Activated naive CD8-positive, alpha-beta T cell treated with anti-CD3 and anti-CD28 coated beads for 36 hours (primary cell): ENCODE data around the gene GAST. TPM values are rescaled to one million over a fixed set of nuclear protein-coding genes. Genes with fewer than 3 reads are reported as not detected.

Experiments
- DNase-seq: peaks from one replicate; pipeline ENCODE4 v3.0.0; 2021
- H3K27ac Mint-ChIP-seq: one replicate; pipeline ENCODE4 v1.8.0; 2022; ENCODE audit warnings: mild to moderate bottlenecking, moderate library complexity, mixed read lengths
- H3K27me3 Mint-ChIP-seq: one replicate; pipeline ENCODE4 v1.8.0; 2022; ENCODE audit warnings: mild to moderate bottlenecking, mixed read lengths
- H3K36me3 Mint-ChIP-seq: one replicate; pipeline ENCODE4 v1.8.0; 2021; ENCODE audit warnings: mild to moderate bottlenecking, mixed read lengths
- H3K4me1 Mint-ChIP-seq: one replicate; pipeline ENCODE4 v1.8.0; 2021; ENCODE audit warnings: mixed read lengths
- H3K4me3 Mint-ChIP-seq: one replicate; pipeline ENCODE4 v1.8.0; 2022; ENCODE audit warnings: mild to moderate bottlenecking, moderate library complexity, mixed read lengths
- H3K9me3 Mint-ChIP-seq: one replicate; pipeline ENCODE4 v1.8.0; 2022; ENCODE audit warnings: mixed read lengths
- total RNA-seq, 2 experiments: library from RNA; stranded (reverse); gene quantifications; one replicate each; pipeline ENCODE4 v1.2.3, GENCODE V29; 2021

Gene GAST
- total RNA-seq, 2 experiments from 2014 or later, result not detected

DNA sequence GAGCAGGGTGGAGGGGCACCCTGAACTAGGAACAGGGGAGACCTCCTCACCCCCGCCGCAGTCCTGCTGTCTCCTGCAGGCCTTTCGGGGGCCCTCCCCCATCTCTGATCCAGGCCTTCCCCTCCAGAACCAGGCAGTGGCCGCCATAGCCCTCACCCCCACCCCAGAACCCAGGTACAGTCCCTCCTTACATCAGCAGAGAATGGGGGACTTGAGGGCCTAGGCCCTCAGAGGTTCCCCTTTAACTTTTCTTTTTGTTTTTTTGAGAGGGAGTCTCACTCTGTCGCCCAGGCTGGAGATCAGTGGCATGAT, 26.6 kb downstream of the GAST start:
- Mint-ChIP-seq H3K27me3 (peaks cover 42% of the 10 kb centered on the region), H3K9me3 (no peaks in the 10 kb centered on the region), H3K27ac (no peak overlapping the region), H3K4me1 (peaks cover 5% of the 10 kb centered on the region), H3K4me3 (no peak overlapping the region), H3K36me3 (no peaks in the 10 kb centered on the region)
- no peak for DNase-seq

DNA sequence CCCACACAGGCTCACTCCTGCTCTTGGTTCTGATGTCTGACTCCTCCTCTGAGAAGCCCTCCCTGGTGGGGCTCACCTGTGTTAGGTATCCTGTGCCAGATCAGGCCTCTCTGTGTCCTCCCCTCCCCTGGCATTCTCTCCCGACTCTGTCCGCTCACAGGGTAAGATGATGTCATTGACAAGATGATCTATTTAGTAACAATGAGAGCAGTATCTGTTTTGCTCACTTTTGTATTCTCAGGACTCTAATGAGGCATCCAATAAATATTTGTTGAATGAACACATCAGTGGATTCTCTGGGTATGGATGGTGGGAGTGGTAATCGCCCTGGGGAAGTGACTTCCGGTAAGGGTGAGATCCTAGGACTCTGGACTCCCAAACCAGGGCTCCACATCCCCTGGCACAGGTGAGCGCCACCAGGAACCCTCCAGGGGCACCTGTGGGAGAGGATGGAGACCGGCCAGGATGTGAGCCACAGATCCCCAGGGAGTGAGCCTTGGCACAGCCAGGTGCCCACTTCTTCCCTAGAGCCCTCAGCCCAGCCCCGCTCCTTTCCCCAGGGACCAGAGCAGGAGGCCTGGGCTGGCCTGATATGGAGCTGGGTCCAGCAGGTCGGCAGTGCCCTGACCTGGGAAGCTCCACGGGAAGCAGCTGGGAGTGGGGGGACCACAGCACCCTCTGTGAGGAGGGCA, 27.7 kb downstream of the GAST start:
- no peak overlapping the region for H3K4me3 Mint-ChIP-seq
- H3K27ac Mint-ChIP-seq, result no peak overlapping the region
- no peak for DNase-seq
- no peaks in the 10 kb centered on the region for H3K9me3 Mint-ChIP-seq
- H3K27me3 Mint-ChIP-seq, result peaks cover 31% of the 10 kb centered on the region
- H3K4me1 Mint-ChIP-seq, result peaks cover 5% of the 10 kb centered on the region
- no peaks in the 10 kb centered on the region for H3K36me3 Mint-ChIP-seq

DNA sequence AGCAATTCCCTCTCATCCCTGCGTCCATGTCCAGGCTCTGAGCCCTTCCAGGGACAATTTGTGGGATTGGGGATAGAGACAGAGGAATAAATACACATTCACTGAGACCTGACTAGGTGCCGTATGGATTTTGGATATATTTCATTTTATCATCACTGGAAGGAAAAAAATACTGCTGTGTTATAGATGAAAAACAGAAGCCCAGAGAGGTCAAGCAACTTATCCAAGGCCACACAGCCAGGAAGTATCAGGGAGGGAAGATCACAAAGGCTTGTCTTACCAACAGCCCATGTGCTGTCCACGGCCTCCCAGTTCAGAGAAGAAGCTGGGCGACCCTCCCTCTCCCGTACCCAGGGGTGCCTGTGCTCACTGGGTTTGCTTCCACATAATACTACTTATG, 28.4 kb downstream of the GAST start:
- no peaks in the 10 kb centered on the region for H3K9me3 Mint-ChIP-seq
- DNase-seq, result no peak
- H3K4me3 Mint-ChIP-seq, result no peak overlapping the region
- no peaks in the 10 kb centered on the region for H3K36me3 Mint-ChIP-seq
- no peak overlapping the region for H3K27ac Mint-ChIP-seq
- H3K27me3 Mint-ChIP-seq, result peaks cover 25% of the 10 kb centered on the region
- H3K4me1 Mint-ChIP-seq, result peaks cover 5% of the 10 kb centered on the region

DNA sequence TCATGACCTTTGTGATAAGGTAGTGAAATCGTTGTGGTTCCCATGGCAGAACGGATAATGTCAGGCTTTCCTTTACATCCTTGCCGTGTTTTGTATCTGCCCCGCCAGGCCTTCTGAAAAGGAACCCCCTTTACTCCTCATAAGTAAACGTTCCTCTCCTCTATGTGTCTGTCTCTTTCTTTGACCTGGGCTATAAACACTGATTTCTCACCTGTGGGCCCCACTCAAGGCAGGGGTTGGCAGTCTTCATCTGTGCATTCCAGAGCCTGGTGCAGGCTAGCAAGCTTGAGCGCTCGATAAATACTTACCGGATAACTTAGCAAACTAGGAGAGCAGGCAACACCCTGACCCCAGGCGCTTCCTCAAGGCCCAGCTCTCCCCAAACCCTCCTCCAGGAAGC, 29.6 kb downstream of the GAST start:
- Mint-ChIP-seq H3K36me3 (no peaks in the 10 kb centered on the region), H3K27ac (no peak overlapping the region), H3K27me3 (peaks cover 18% of the 10 kb centered on the region), H3K4me1 (peaks cover 5% of the 10 kb centered on the region), H3K9me3 (no peaks in the 10 kb centered on the region), H3K4me3 (no peak overlapping the region)
- no peak for DNase-seq

DNA sequence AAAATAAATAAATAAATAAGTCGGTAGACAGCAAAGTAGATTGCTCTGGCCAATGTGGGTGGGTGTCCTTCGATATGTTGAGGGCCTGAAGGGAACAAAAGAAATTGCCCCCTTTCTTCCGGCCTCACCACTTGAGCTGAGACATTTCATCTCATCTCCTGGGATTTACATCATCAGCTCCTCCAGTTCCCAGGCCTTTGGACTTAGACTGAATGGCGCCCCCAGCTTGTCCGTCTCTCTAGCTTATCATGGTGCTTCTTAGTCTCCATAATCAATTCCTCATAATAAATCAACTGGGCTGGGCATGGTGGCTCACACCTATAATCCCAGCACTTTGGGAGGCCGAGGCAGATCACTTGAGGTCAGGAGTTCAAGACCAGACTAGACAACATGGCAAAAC, 36.1 kb downstream of the GAST start:
- no peak overlapping the region for H3K4me3 Mint-ChIP-seq
- no peak for DNase-seq
- peaks cover 6% of the 10 kb centered on the region for H3K27me3 Mint-ChIP-seq
- H3K9me3 Mint-ChIP-seq, result no peaks in the 10 kb centered on the region
- no peaks in the 10 kb centered on the region for H3K4me1 Mint-ChIP-seq
- no peak overlapping the region for H3K27ac Mint-ChIP-seq
- H3K36me3 Mint-ChIP-seq, result no peaks in the 10 kb centered on the region

DNA sequence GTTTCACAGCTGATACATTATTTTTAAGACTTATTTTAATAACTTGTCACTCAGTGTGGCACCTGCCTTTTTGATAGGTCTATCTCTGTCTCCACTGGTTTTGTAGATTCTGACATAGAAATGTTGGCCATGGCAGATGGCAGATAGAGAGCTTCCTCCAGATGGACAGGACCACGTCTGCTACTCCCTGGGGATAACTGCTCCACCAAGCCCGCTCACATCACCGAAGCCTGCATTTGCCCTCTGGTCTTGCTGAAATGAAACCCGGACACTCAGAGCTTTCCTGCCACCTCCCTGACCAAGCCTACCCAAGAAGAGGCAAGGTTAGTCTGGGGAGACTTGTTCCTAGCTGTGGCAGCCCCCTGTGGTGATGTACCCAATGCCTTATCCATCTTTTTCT, 38.7 kb downstream of the GAST start:
- H3K4me3 Mint-ChIP-seq, result no peak overlapping the region
- H3K9me3 Mint-ChIP-seq, result no peaks in the 10 kb centered on the region
- H3K36me3 Mint-ChIP-seq, result no peaks in the 10 kb centered on the region
- no peak overlapping the region for H3K27ac Mint-ChIP-seq
- no peak for DNase-seq
- H3K4me1 Mint-ChIP-seq, result no peaks in the 10 kb centered on the region
- H3K27me3 Mint-ChIP-seq, result peaks cover 6% of the 10 kb centered on the region

DNA sequence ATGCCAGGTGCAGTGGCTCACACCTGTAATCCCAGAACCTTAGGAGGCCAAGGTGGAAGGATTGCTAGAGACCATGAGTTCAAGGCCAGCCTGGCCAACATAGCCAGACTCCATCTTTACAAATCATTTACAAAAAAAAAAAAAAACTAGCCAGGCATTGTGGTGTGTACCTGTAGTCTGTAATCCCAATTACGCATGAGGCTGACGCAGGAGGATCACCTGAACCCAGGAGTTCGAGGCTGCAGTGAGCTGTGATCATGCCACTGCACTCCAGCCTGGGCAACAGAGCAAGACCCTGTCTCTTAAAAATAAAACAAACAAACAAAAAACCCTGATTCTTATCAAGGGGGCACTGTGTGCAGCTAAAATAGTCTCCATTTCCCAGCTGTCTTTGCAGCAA, 39.2 kb downstream of the GAST start:
- H3K27ac Mint-ChIP-seq, result no peak overlapping the region
- H3K9me3 Mint-ChIP-seq, result no peaks in the 10 kb centered on the region
- H3K4me1 Mint-ChIP-seq, result no peaks in the 10 kb centered on the region
- DNase-seq, result no peak
- peaks cover 5% of the 10 kb centered on the region for H3K27me3 Mint-ChIP-seq
- H3K4me3 Mint-ChIP-seq, result no peak overlapping the region
- no peaks in the 10 kb centered on the region for H3K36me3 Mint-ChIP-seq

DNA sequence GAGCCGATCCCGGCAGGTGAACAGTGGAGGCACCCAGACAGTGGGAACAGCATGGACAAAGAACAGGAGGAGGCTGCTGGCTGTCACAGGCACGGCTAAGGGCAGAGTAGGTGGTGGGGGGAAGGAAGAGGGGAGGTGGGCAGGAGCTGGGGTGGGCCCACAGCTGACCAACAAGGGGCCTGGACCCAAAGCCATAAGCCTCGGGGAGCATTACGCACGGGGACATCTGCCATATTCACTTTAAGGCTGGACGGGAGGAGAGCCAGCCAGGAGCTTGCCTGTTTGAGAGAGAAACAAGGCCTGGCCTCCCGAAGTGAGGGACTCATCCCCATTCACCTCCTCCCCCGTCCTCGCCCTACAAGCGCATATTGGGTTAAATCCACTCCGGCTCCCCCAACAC, 41.9 kb downstream of the GAST start:
- Mint-ChIP-seq H3K4me3 (no peak overlapping the region), H3K36me3 (no peaks in the 10 kb centered on the region), H3K9me3 (no peaks in the 10 kb centered on the region), H3K27ac (no peak overlapping the region), H3K4me1 (no peaks in the 10 kb centered on the region), H3K27me3 (no peaks in the 10 kb centered on the region)
- no peak for DNase-seq

DNA sequence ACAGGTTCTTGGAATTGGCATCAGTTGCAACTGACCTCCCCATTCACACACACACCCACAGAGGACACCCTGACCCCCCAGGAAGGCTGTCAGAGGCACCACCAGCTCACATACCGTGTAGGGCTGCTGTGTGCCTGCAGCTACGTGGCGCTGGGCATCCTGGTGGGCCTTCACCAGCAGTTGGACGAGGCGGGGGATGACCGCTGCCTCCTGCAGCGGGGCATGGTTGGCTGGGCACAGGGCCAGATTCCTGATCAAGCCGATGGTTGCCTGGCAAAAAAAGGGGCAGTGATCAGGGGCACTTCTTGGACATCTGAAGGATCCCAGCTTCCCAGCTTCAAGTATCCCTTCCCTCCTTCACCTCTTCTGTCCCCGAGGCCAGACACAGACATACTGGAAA, 46.5 kb downstream of the GAST start:
- DNase-seq, result no peak
- Mint-ChIP-seq H3K36me3 (no peaks in the 10 kb centered on the region), H3K9me3 (no peaks in the 10 kb centered on the region), H3K4me3 (no peak overlapping the region), H3K27me3 (no peaks in the 10 kb centered on the region), H3K27ac (no peak overlapping the region), H3K4me1 (no peaks in the 10 kb centered on the region)

DNA sequence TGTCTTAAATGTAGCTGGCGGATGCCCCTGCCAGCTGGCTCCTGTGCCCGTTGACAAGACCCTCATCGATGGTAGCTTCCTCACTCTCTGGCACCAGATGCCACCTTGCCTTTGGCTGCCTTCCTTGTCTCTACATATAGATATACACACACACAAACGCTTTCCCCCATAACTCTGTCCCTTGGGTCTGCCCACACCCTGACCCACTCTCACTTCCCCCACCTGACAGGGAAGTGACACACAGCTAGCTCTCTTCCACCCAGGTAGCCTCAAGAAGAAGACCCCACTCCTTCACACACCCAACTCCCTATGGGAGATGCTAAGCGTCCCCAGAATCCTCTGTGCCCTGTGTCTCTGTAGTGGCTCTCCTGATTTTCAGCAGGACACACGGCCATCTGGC, 48.7 kb downstream of the GAST start:
- no peaks in the 10 kb centered on the region for H3K27me3 Mint-ChIP-seq
- H3K27ac Mint-ChIP-seq, result no peak overlapping the region
- H3K4me1 Mint-ChIP-seq, result no peaks in the 10 kb centered on the region
- H3K9me3 Mint-ChIP-seq, result no peaks in the 10 kb centered on the region
- H3K4me3 Mint-ChIP-seq, result no peak overlapping the region
- DNase-seq, result no peak
- no peaks in the 10 kb centered on the region for H3K36me3 Mint-ChIP-seq

DNA sequence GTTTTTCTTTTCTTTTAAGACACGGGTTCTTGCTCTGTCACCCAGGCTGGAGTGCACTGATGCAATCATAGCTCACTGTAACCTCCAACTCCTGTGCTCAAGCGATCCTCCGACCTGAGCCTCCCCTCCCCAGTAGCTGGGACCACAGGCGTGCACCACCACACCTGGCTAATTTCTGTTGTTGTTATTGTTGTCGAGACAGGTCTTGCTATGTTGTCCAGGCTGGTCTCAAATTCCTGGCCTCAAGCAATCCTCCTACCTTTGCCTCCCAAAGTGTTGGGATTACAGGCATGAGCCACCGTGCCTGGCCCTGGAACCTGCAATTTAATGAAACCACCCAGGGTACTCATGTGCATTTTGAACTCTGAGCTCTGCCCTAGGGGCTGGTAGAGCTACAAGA, 50.3 kb downstream of the GAST start:
- Mint-ChIP-seq H3K9me3 (no peaks in the 10 kb centered on the region), H3K27me3 (no peaks in the 10 kb centered on the region), H3K4me3 (no peak overlapping the region), H3K27ac (no peak overlapping the region), H3K4me1 (no peaks in the 10 kb centered on the region), H3K36me3 (no peaks in the 10 kb centered on the region)
- DNase-seq, result no peak

DNA sequence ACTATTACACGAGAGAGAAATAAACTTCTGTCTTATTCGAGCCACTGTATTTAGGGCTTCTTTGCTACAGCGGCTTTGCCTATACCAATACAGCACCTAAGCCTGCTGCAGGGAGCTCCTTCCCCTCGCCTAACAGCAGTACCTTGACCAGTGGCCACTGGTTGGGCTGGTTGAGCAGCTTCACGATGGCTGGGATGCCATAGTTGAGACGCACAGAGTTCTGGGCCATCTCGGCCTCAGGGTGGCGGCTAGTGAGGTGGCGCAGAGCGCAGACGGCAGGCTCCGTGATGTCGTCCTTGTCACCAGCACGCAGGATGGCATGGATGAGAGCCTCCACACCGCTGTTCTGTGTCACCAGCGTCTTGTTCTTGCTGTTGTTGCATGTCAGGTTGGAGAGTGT, 50.7 kb downstream of the GAST start:
- no peak for DNase-seq
- Mint-ChIP-seq H3K27ac (no peak overlapping the region), H3K9me3 (no peaks in the 10 kb centered on the region), H3K4me3 (no peak overlapping the region), H3K36me3 (no peaks in the 10 kb centered on the region), H3K27me3 (no peaks in the 10 kb centered on the region), H3K4me1 (no peaks in the 10 kb centered on the region)

DNA sequence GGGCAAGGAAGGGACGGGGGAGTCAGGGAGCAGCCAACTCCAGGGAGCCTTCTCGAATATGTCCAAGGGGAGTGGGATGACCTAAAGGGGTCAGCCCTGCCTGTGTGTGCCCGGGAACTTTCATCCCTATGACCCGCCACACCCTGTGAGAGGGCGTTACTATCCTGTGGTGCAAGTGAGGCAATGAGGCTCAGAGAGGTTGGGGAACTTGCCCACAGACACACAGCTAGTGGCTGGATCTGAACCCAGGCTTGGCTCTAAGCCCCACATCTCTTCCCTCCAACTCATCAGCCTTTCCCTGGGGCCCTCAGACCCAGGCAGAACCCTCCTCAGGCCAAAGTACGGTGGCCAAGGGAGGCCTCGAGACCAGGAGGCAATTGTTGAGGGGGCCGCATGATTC, 51.2 kb downstream of the GAST start:
- Mint-ChIP-seq H3K27me3 (no peaks in the 10 kb centered on the region), H3K36me3 (no peaks in the 10 kb centered on the region), H3K4me3 (no peak overlapping the region), H3K27ac (no peak overlapping the region), H3K9me3 (no peaks in the 10 kb centered on the region), H3K4me1 (no peaks in the 10 kb centered on the region)
- DNase-seq, result no peak

Other genes with a start within 250 kb of the GAST start
- not detected for gene KRT32, start 244.9 kb upstream of the GAST start, total RNA-seq
- not detected for gene KRT35, start 231.2 kb upstream of the GAST start, total RNA-seq
- not detected for gene KRT36, start 222.4 kb upstream of the GAST start, total RNA-seq
- gene KRT13, start 206.7 kb upstream of the GAST start, total RNA-seq, result not detected
- not detected for gene KRT15, start 193.4 kb upstream of the GAST start, total RNA-seq
- not detected for gene KRT19, start 184.0 kb upstream of the GAST start, total RNA-seq
- gene KRT9, start 140.3 kb upstream of the GAST start, total RNA-seq, result not detected
- gene KRT14, start 125.4 kb upstream of the GAST start, total RNA-seq, result not detected
- gene KRT16, start 99.6 kb upstream of the GAST start, total RNA-seq, result not detected
- gene KRT17, start 87.8 kb upstream of the GAST start, total RNA-seq, result not detected
- 1,000 to 10,000 TPM; 1,196 to 1,277 TPM for gene EIF1, start 23.4 kb upstream of the GAST start, total RNA-seq
- gene HAP1, start 22.3 kb downstream of the GAST start, total RNA-seq, result under 1 TPM in 1 of 2 experiments, not detected in 1; 0.08 TPM
- gene JUP, start 74.4 kb downstream of the GAST start, total RNA-seq, result 1 to 10 TPM; 2.7 to 3.7 TPM
- 1 to 10 TPM; 1.5 to 1.8 TPM for gene P3H4, start 99.6 kb downstream of the GAST start, total RNA-seq
- under 1 TPM; 0.48 to 0.89 TPM for gene FKBP10, start 100.7 kb downstream of the GAST start, total RNA-seq
- 10 to 100 TPM; 52.8 to 56.7 TPM for gene NT5C3B, start 123.9 kb downstream of the GAST start, total RNA-seq
- under 1 TPM; 0.19 to 0.30 TPM for gene KLHL10, start 125.5 kb downstream of the GAST start, total RNA-seq
- 10 to 100 TPM; 17.5 to 17.6 TPM for gene KLHL11, start 153.1 kb downstream of the GAST start, total RNA-seq
- 100 to 1,000 TPM; 197 to 202 TPM for gene ACLY, start 206.6 kb downstream of the GAST start, total RNA-seq
- under 1 TPM; 0.58 to 0.84 TPM for gene ODAD4, start 218.3 kb downstream of the GAST start, total RNA-seq